NCI-H1417 (cell line): ENCODE results near the gene OXSR1.
A peak's percentile ranks its signal among the peaks of the same experiment; 100 is the strongest.
"Not testable (repeated sequence)": the region's sequence is repeated elsewhere in the genome, so short reads cannot be mapped to it uniquely, and the experiment has no call there.

Source experiments
- DNase-seq, 3 experiments: peaks; one replicate each; lab custom pipeline; 2025; lab: John Stamatoyannopoulos, UW

The OXSR1 gene

DNA sequence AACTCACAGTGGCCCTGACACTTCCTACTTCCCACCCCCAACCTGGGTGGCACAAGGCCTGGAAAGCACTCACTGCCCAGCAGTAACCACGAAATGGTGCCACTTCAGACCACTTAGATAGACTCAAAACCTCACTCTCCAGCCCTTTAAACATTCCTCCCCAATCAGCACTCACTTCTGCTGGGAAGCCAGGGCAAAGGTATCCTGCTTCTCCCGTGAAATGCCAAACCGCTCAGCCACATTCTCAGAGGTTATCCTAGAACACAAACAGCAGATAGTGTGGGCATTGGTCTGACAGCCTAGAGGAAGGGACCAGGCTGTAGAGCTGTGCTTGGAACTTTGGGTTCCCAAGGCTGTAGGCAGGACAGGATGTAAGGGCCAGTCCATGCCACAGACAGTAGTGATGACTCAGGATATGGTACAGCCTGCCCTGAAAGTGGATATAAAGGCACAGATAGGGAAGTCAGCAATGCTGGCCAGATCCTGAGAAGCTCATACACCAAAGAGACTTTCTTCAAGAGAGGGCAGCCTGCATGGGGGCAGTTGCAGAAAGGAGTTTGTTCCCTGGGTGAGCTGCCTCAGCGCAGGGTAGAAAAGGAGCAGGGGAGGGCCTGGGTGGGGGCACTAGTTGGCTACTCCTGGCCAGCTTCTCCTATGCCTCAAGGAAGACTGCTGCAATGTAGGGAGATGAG is 37.6 kb upstream of the OXSR1 start:
- DNase-seq: no peak

DNA sequence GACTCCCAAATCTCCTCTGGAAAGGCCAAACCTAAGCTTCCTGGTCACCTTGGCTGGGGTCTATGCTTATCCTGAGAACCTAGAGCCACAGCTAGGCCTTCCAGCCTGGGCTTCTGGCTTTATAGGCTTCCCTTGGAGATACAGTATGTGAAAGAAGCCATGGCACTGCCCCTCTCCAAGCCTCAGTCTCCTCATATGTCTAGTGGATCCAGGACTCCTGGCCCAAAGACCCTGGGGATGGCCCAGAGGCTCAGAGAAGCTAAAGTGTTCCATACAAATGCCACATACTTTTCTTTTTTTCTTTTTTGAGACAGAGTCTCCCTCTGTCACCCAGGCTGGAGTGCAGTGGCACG is 37.1 kb upstream of the OXSR1 start:
- no peak for DNase-seq

DNA sequence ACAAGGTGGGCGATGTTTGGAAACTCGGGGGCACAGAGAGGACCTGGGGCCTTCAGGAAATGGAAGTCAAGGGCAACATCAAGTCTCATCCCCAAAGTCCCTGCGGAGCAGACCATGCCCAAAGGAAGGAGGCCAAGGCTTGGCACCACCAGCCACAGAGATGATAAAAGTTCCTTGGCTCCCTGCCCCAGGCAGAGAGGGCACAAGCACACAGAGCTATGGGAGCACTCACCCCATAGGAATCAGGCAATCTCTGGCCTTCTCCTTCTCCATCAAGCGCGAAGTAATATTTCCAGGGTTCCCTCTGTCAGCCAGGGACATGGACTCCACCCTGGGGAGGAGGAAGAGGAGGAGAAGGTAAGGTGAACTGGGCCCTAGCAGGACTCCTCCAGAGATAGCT is 36.3 kb upstream of the OXSR1 start:
- no peak for DNase-seq

DNA sequence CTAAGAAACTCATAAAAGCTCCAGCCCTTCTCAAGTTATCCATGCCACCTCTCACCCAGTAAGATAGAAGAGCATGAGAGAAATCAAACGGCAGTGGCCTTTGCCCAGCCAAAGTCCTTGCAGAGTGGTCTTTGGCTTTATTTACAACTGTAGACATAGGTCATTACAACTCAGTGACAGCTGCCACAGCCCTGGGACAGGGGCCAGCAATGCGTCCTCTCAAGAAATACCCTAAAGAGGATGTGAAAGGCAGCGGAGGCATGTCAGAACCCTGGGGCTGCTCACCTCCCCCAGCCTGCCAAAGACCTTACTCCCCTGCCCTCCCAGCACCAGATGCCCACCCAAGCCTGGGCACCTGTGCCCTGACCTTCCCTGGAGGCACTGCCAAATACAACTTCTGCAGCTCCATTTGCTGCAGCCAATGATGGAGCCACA is 34.7 kb upstream of the OXSR1 start:
- no peak for DNase-seq

DNA sequence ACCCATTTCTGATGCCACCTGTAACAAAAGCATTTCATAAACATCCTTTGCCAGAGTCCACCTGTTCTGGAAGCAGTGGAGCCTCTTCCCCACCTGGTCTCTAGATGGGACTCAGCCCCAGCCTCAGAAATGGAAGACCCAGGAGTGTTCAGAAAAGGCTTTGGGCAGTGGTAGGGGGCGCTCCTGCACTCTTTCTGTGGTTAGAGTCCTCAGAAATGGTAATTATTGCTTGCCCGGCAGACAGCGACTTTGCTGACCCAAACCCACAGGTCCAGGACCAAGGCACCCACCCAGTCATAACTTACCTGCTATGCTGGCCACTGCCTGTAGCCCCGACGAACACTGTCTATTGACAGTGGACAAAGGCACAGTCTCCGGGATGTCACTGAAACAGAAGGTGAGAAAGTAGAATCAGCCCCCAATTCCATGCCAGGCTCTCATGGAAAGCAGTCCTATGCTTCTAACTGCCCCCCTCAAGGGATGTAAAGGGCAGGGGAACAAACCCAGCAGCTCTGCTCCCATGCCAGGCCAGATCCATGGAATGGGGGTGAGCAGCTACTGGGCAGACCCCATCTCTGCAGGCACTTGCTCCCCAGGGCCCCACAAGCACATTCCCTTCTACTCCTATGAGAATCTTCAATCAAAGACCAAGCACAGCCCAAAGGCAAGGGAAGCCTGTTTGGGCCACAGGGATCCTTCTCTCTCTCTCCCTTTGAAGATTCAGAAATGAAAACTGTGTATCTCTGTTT is 33.5 kb upstream of the OXSR1 start:
- no peak for DNase-seq

DNA sequence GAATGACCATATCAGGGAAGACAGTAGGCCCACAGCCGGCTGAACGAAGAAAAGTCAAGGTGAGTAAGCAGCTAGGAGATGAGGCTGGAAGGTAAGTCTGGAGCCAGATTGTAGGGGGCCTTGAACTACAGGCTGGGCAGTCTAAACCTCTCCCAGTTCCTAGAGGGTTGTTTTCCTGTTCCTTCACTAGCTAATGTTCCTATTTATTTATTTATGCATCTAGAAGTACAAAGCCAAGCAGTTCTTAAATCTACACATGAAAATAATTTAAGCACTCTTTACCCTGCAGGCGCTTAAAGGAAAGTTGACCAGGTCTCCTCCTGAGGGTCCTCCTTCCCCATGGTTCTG is 32.2 kb upstream of the OXSR1 start:
- no peak for DNase-seq

DNA sequence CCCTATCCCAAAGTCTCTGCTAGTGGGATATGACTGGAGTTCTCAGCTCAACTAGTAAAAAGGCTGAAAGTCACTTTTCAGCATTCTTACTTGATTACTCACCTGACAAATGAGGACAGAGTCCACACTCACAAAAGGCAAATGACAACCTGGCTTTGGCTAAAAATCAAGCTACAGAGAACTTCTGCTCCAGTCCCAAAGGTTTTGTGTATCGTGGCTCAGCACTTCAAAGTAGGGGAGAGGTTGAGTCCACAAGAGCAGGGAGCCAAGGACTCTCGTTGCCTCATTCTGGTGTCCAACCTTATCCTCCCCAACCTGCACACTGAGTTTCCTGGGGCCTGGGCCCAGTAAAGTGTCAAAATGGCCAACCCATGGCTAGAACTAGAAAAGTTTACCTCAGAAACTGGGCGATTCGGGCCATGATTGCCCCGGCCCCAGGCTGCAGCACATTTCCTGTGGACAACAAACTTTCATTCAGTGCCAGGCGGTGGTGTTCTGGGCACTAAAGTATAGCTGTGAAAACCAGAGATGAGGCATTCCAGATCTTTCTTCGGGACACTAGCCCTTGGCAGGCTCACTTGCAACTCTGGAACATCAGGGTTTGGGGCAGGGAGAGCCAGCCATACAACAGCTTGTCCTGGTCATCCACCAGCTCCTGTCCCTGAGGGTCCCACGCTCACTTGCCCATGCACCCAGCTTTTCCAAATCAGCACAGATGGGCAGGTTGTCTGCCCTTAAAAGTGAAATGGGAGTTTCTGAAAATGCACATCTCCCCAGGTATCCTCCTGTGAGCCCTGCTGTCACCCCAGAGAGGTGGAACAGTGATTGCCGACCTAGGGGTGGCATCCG is 31.6 kb upstream of the OXSR1 start:
- DNase-seq: no peak

DNA sequence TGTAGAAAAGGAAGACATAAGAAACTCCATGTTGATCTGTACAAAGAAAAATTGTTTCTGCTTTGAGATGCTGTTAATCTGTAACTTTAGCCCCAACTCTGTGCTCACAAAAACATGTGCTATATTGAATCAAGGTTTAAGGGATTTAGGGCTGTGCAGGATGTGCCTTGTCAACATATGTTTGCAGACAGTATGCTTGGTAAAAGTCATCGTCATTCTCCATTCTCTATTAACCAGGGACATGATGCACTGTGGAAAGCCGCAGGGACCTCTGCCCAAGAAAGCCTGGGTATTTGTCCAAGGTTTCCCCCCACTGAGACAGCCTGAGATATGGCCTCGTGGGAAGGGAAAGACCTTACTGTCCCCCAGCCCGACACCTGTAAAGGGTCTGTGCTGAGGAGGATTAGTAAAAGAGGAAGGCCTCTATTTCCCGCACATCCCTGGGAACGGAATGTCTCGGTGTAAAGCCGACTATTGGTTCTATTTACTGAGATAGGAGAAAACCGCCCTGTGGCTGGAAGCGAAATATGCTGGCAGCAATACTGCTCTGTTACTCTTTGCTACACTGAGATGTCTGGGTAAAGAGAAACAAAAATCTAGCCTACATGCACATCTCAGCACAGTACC is 30.7 kb upstream of the OXSR1 start:
- DNase-seq: not testable (repeated sequence)

DNA sequence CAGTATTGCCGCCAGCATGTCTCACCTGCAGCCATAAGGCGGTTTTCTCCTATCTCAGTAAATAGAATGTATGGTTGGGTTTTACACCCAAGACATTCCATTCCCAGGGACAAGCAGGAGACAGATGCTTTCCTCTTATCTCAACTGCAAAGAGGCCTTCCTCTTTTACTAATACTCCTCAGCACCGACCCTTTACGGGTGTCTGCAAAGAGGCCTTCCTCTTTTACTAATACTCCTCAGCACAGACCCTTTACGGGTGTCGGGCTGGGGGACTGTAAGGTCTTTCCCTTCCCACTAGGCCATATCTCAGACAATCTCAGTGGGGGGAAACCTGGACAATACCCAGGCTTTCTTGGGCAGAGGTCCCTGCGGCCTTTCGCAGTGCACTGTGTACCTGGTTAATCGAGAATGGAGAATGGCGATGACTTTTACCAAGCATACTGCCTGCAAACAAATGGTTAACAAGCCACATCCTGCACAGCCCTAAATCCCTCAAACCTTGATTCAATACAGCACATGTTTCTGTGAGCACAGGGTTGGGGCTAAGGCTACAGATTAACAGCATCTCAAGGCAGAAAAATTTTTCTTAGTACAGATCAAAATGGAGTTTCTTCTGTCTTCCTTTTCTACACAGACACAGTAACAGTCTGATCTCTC is 29.6 kb upstream of the OXSR1 start:
- not testable (repeated sequence) for DNase-seq

DNA sequence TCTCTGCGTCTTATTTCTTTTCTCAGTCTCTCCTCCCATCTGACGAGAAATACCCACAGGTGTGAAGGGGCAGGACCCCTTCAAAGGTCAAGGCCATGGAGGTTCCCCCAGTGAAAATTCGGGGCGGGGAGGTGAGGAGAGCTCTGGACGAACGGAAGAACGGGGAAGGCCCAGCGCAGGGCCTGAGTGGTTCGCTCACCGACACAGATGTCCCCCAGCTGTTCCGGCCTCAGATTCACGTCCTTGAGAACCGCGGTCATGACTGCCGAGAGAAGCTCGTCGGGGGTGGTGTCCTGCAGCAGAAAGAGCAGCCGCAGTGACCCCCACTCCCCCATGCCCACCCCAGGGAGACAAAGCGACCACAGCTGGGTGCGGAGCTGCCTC is 29.0 kb upstream of the OXSR1 start:
- peak in 2 of 3 experiments; percentile 59 to 62 for DNase-seq

DNA sequence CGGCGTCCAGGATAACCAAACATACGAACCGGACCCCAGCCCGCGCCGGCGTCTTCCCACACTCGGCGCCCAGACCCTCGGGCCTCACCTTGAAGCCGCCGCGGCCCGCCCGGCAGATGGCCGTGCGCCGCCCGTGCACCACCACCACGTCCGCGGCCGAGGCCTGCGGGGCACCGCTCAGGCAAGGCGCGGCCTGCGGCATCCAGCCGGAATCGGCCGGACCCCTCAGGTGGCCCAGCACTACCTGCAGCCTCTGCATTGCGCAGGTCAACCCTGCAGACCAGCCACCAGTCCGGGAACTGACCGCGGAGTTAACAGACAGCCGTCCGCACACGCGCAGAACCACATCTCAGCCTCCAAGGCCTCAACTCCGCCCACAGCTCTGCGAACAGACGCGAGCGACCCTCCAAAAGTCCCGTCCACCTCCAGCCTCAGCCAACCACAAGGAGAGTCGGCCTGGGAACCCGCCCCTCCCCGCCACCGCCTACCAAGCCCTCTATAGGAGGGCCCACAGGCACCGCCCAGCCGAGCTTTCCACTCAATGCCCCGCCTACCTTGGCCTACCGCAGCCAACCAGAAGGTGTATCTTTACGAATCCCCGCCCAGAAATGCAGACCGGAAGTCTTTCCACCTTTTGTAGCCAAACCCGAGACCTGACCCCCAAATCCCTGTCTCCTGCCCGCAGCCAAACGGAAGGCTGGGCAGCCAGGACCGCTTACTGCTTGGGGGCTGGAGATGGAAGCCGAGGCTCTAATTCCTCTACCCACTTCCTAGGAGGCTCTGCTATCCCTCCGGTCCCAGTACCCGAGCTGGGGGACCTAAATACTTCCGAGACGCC is 28.3 kb upstream of the OXSR1 start, which contains the start of gene ACAA1:
Gene ACAA1 (minus strand): TSS at position 351 of the 838 bp plus-strand sequence. CDS start 92 bp downstream, at position 259.
- peak; percentile 94 to 98 (median 96) for DNase-seq

DNA sequence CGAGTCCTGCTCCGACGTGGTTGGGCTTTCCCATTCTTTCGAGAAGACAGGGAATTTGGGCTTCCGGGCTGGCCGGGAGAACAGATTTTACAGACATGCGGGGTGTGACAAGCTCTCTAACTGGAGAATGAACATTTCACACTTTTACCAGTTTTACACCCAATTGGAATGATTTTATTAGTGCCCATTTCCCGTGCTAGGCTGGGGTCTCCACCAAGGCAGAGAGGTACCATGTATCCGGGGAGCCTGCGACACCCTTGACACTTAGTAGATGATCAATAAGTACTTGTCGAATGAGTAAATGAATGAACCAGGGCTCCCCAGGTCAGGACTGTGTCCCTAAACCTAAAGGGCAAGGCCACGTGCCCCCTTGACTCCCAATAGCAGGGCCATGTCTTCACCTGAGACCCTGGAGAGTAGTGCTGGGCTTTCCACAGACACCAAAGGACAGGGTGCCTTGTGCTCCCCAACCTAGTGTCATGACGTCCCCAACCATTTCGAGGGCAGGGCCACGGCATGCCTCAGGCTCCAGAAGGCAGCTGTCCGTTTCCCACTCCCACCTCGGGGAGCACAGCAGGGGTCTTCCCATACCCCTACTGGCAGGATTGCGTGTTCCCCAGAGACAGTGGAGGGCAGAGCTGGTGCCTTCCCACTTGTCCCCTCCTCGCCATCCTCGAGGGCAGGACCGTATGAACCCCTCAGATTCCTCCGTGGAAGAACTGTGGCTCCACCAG is 27.6 kb upstream of the OXSR1 start:
- DNase-seq: peak in 2 of 3 experiments; percentile 55 to 58

DNA sequence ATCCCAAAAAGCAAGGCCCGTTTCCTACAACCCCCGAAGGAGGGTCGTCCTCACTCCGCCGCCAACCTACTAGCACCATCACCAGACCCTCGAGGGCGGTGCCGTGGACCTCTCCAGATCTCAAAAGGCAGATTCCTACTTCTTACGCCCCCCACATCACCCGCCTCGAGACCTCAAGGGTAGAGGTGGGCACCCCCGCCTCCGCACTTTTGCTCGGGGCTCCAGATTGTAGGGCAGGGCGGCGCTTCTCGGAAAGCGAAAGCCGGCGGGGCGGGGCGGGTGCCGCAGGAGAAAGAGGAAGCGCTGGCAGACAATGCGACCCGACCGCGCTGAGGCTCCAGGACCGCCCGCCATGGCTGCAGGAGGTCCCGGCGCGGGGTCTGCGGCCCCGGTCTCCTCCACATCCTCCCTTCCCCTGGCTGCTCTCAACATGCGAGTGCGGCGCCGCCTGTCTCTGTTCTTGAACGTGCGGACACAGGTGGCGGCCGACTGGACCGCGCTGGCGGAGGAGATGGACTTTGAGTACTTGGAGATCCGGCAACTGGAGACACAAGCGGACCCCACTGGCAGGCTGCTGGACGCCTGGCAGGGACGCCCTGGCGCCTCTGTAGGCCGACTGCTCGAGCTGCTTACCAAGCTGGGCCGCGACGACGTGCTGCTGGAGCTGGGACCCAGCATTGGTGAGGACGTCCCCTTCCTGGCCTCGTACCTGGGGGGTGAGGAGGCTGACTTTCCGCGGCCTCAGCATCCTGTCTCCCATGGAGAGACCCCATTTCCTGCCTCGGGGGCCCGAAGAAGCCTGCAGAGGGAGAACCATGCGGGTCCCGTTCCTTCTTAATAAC is 26.8 kb upstream of the OXSR1 start, which contains the start of gene MYD88:
Gene MYD88 (plus strand): TSS at position 313 of the 842 bp plus-strand sequence. CDS start 40 bp downstream, at position 353.
- DNase-seq: peak; percentile 37 to 77 (median 57)

DNA sequence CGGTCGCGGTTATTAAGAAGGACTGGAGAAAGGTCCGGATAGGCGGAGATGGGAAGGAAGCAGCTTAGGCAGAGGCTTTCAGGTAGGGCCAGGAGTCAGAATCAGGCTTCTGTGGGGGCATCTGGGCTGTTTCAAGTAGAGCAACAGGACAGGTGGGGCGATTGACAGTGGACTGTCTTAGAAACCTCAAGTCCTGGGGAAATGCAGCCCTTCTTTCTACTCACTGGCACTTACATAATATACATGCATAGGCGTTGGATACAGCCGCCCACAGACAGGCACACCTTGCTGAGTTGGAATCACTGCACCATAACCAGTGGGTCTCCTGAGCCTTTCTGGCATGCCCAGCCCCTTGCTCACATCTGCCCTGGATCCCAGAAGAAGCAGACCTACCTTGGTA is 26.1 kb upstream of the OXSR1 start:
- peak in 1 of 3 experiments; percentile 53 for DNase-seq

DNA sequence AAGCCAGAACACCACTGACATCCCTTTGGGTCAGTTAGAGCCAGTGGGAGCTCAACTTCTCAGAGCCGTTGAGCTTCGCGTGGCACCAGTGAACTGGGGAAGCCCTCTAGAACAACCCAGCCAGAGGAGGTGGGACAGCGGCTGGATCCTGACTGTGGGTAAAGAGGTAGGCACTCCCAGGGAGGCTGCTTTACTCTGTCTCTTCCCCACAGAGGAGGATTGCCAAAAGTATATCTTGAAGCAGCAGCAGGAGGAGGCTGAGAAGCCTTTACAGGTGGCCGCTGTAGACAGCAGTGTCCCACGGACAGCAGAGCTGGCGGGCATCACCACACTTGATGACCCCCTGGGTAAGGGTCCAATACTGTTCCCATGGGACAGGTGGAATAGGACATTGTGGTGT is 25.7 kb upstream of the OXSR1 start:
- no peak for DNase-seq

DNA sequence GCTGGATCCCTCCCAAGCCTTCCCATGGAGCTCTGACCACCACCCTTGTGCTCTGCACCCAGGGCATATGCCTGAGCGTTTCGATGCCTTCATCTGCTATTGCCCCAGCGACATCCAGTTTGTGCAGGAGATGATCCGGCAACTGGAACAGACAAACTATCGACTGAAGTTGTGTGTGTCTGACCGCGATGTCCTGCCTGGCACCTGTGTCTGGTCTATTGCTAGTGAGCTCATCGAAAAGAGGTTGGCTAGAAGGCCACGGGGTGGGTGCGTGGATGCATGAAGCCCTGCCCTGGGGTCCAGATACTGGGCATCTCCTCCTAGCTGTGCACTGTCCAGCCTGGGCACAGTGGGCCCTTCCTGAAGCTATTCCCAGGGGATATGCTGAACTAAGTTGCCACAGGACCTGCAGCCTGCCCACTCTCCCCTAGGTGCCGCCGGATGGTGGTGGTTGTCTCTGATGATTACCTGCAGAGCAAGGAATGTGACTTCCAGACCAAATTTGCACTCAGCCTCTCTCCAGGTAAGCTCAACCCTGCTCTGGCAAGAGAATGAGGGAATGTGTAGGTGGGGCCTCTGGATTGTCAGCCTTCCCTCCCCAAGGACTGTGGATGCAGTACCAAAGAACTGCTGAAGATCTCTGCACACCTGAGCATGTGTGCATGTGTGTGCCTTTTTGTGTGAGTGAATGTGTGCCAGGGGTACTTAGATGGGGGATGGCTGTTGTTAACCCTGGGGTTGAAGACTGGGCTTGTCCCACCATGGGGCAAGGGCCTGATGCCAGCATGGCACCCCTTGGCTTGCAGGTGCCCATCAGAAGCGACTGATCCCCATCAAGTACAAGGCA is 24.8 kb upstream of the OXSR1 start:
- no peak for DNase-seq

DNA sequence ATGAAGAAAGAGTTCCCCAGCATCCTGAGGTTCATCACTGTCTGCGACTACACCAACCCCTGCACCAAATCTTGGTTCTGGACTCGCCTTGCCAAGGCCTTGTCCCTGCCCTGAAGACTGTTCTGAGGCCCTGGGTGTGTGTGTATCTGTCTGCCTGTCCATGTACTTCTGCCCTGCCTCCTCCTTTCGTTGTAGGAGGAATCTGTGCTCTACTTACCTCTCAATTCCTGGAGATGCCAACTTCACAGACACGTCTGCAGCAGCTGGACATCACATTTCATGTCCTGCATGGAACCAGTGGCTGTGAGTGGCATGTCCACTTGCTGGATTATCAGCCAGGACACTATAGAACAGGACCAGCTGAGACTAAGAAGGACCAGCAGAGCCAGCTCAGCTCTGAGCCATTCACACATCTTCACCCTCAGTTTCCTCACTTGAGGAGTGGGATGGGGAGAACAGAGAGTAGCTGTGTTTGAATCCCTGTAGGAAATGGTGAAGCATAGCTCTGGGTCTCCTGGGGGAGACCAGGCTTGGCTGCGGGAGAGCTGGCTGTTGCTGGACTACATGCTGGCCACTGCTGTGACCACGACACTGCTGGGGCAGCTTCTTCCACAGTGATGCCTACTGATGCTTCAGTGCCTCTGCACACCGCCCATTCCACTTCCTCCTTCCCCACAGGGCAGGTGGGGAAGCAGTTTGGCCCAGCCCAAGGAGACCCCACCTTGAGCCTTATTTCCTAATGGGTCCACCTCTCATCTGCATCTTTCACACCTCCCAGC is 24.0 kb upstream of the OXSR1 start:
- no peak for DNase-seq
